HepG2 (cell line): Measurements from ENCODE around the gene COPE.

ENCODE experiments used
- ELF4 ChIP-seq: sonication (generic); formaldehyde crosslinking; IDR thresholded peaks from 2 replicates; pipeline ENCODE4 v1.5.0; 2020; ENCODE audit warnings: missing genetic modification reagents, mild to moderate bottlenecking, moderate library complexity, borderline replicate concordance
- MAX ChIP-seq: IDR thresholded peaks from 2 replicates; pipeline ENCODE4 v1.6.1; 2012; ENCODE audit warnings: inconsistent platforms
- POLR2AphosphoS5 ChIP-seq: IDR thresholded peaks from 2 replicates; pipeline ENCODE4 v1.6.1; 2012; ENCODE audit warnings: low read depth, low read length
- RAD51 ChIP-seq: fragments of 450-650 bp; IDR thresholded peaks from 2 replicates; pipeline ENCODE4 v1.6.1; 2016; ENCODE audit warnings: borderline replicate concordance
- ZNF441 ChIP-seq: sonication (generic); formaldehyde crosslinking; IDR thresholded peaks from 2 replicates; pipeline ENCODE4 v1.7.0; 2021; ENCODE audit warnings: missing genetic modification reagents, borderline replicate concordance

DNA sequence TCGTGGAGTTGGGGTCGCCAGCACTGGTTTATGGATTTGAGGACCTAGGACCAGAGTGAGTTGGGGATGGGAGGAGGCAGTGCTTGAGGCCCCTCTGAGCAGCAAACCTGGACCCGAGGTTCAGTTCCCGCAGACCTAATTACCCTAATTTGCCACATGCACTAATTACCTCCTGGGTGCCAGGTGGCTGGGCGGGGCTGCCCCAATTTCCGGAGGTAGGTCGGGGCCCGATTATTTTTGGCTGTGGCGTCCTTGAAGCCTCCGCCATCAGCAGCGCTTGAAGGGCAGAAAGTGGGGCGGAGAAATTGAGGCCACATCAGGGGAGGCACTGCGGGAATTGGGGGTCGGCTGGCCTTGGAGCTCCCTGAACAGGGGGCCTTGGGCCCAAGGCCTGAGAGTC, 27.7 kb upstream of the COPE start:
- TF ChIP-seq ZNF441 (CRISPR knock-in tag): no peak
- TF ChIP-seq ELF4 (CRISPR knock-in tag): no peak
- no peak for TF ChIP-seq RAD51
- no peak for TF ChIP-seq POLR2AphosphoS5
- TF ChIP-seq MAX: no peak
